Heart right ventricle (tissue), 16 donors: Measurements from ENCODE around the gene BPTF. TPM values are rescaled to one million over a fixed set of nuclear protein-coding genes. Genes with fewer than 3 reads are reported as not detected.
"Not testable (repeated sequence)": the region's sequence is repeated elsewhere in the genome, so short reads cannot be mapped to it uniquely, and the experiment has no call there.

Experiments
- ATAC-seq, 8 donors: fragments of 200-7000 bp; cut with Tn5 transposase; one replicate each; pipeline ENCODE4 v1.9.1; 2020; ENCODE audit warnings: mild to moderate bottlenecking in 8 of 8, moderate library complexity in 8 of 8, moderate number of reproducible peaks in 1 of 8
- DNase-seq, 2 donors: peaks; one replicate each; pipeline ENCODE4 v3.0.0-alpha.2; 2020
- H3K27ac ChIP-seq, 10 donors: fragments of 200-600 bp; sonication (generic) in 2 of 10; one replicate each; pipeline versions ENCODE4 v1.5.0 to v1.8.0; 2020 to 2022; ENCODE audit warnings: mild to moderate bottlenecking in 3 of 10
- H3K27me3 ChIP-seq, 7 donors: fragments of 200-600 bp; one replicate each; pipeline ENCODE4 v1.8.0; 2021 to 2022; ENCODE audit warnings: mild to moderate bottlenecking in 2 of 7
- H3K36me3 ChIP-seq, 9 donors: fragments of 200-600 bp; sonication (generic) in 1 of 9; one replicate each; pipeline versions ENCODE4 v1.5.0 to v1.8.0; 2020 to 2022; ENCODE audit warnings: mild to moderate bottlenecking in 2 of 9
- H3K4me1 ChIP-seq, 9 donors: fragments of 200-600 bp; sonication (generic) in 1 of 9; one replicate each; pipeline versions ENCODE4 v1.5.0 to v1.8.0; 2020 to 2022; ENCODE audit warnings: mild to moderate bottlenecking in 4 of 9
- H3K4me3 ChIP-seq, 10 donors: fragments of 200-600 bp; sonication (generic) in 2 of 10; one replicate each; pipeline versions ENCODE4 v1.5.0 to v1.8.0; 2020 to 2022; ENCODE audit warnings: mild to moderate bottlenecking in 7 of 10, moderate library complexity in 2 of 10
- H3K9me3 ChIP-seq, 11 donors: fragments of 200-600 bp in 10 of 11; sonication (generic) in 2 of 11; one replicate each; pipeline versions ENCODE4 v1.5.0 to v1.8.0; 2013 to 2022; ENCODE audit warnings: mild to moderate bottlenecking in 2 of 11, control low read depth in 1 of 11, moderate library complexity in 1 of 11
- WGBS, 2 donors: extraction: QIAGEN DNeasy Blood & Tissue Kit; methylation state at CpG; one replicate each; pipeline ENCODE4 v1.1.7; 2013; ENCODE audit warnings: inconsistent platforms in 1 of 2; 5-methylcytosine and 5-hydroxymethylcytosine counted together
- intact Hi-C, 10 donors: fragments of 100-400 bp; cut with DNase I; formaldehyde crosslinking; loops; one replicate each; pipeline versions ENCODE4 v1.11.1 to v1.14.2; 2022
- polyA plus RNA-seq, 2 donors: library from polyadenylated mRNA; stranded (reverse); fragments of 200-250 nt; gene quantifications; one replicate each; pipeline ENCODE4 v1.2.3, GENCODE V29; 2013
- total RNA-seq, 10 donors: library from RNA; stranded (reverse); fragmentation: NEBNext Ultra II Directional in 3 of 10; extraction: Animal tissue kit (Norgen Biotek cat#: 25700) in 3 of 10; gene quantifications; one replicate each; pipeline versions ENCODE4 v1.2.1 to v1.2.4, GENCODE V29; 2021 to 2023
- TF ChIP-seq, protein P1 (sequence below), 9 donors: fragments of 200-600 bp; sonication (generic) in 2 of 9; IDR thresholded peaks; one replicate each; pipeline versions ENCODE4 v1.5.0 to v1.8.0; 2021 to 2022; ENCODE audit warnings: antibody characterized with exemption in 9 of 9, mild to moderate bottlenecking in 5 of 9, moderate library complexity in 1 of 9
- donor health status: Arrhythmogenic right ventricular cardiomyopathy.
- donor health status: ischemic (EF 13 %, LVEDD 7.1; RV severe dilation, severe dysfunction).
- donor health status: healthy with polysubstance abuse.
- donor health status: DM: no; HTN: yes; CAD: no.
- donor health status: DM: no; HTN: no; CAD: no.
- donor health status: ischemic (EF 25% LVEDD 6.9; RV normal size, moderate dysfunction).
- donor health status: ischemic (EF 25% LVEDD 5.7; RV mildly dilated, moderate dysfunction).
- donor health status: healthy.
- donor health status: DM: yes; HTN: yes; CAD: no.
- donor health status: Ischemic cardiomyopathy.
- donor health status: ischemic (EF 35%, LVEDD 5.7; RV mildly dilated, moderate dysfunction).
- donor health status: nonischemic (EF 11% LVEDD 7.7; RV severe dilation, severe dysfunction).
- donor health status: DM: yes; HTN: yes; CAD: no.
- donor health status: PGD.
- donor health status: ischemic (EF 29% LVEDD 5.4; RV normal size, mild dysfunction).
- donor health status: nonischemic (EF 23%, LVEDD 6.1; RV moderate dilation, normal function).

Gene BPTF
- total and polyA plus RNA-seq, 12 donors, result 9.2 to 102 (median 76.9) TPM

DNA sequence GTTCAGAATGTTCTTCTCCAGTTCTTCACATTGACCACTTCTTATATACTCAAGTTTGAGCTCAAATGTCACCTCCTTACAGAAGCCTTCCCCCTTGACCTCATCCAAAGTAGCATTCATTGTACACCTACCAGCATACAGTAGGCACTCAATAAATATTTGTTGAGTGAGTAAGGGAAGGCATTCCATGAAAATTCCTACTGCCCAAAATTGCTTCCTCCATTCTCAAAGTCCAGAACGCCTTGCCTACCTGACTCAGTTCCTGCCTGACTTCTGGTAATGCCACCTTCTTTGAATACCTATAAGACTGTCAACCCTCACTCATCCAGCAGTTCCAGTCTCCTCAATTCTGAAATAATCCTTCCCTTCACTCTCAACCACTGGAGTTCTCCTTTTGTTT is 14.8 kb upstream of the BPTF start:
- Histone ChIP-seq H3K36me3 (no peaks in the 10 kb centered on the region), H3K27ac (no peak overlapping the region), H3K9me3 (no peaks in the 10 kb centered on the region), H3K27me3 (no peaks in the 10 kb centered on the region), H3K4me1 (no peaks in the 10 kb centered on the region), H3K4me3 (no peak overlapping the region)
- ATAC-seq (no peak), DNase-seq (no peak)
- 86 to 91% methylated on average over 1 of the region's 1 CpG for WGBS, 2 donors
- TF ChIP-seq, protein P1, sequence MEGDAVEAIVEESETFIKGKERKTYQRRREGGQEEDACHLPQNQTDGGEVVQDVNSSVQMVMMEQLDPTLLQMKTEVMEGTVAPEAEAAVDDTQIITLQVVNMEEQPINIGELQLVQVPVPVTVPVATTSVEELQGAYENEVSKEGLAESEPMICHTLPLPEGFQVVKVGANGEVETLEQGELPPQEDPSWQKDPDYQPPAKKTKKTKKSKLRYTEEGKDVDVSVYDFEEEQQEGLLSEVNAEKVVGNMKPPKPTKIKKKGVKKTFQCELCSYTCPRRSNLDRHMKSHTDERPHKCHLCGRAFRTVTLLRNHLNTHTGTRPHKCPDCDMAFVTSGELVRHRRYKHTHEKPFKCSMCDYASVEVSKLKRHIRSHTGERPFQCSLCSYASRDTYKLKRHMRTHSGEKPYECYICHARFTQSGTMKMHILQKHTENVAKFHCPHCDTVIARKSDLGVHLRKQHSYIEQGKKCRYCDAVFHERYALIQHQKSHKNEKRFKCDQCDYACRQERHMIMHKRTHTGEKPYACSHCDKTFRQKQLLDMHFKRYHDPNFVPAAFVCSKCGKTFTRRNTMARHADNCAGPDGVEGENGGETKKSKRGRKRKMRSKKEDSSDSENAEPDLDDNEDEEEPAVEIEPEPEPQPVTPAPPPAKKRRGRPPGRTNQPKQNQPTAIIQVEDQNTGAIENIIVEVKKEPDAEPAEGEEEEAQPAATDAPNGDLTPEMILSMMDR (IDR thresholded peaks at IDR 0.05), result no peak
- intact Hi-C loops, result no loop called here

DNA sequence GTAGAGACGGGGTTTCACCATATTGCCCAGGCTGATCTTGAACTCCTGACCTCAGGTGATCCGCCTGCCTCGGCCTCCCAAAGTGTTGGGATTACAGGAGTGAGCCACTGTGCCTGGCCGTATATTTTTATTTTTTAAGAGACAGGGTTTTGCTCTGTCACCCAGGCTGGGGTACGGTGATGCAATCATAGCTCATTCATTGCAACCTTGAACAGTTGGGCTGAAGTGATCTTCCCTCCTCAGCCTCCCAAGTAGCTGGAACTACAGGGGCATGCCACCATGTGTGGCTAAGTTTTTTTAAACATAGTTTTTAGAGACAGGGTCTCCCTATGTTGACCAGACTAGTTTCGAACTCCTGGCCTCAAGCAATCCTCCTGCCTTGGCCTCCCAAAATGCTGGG is 12.9 kb upstream of the BPTF start:
- intact Hi-C loops, result not testable (repeated sequence)

DNA sequence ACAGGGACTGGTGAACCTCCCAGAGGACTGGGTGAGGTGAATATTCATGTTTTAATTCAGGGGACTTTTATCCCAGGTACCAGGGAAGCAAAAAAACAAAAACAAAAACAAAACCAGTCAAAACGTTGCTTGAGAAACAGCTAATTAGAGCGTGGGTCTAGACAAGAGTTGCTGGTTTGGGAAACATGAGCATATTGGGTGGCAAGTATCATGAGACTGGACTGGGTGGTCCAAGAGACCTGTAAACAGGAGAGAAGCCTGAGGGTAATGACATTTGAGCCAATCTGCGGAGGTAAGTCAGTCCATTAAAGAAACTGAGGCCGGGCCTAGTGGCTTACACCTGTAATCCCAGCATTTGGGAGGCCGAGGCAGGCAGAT is 11.5 kb upstream of the BPTF start:
- Histone ChIP-seq H3K4me1 (no peaks in the 10 kb centered on the region), H3K9me3 (no peaks in the 10 kb centered on the region), H3K4me3 (no peak overlapping the region), H3K27me3 (peaks cover 0 to 3% (median 0%) of the 10 kb centered on the region in 7 donors), H3K27ac (no peak overlapping the region), H3K36me3 (no peaks in the 10 kb centered on the region)
- no peak for ATAC-seq
- WGBS, 2 donors, result 75 to 88% methylated on average over 5 of the region's 5 CpGs
- intact Hi-C loops, result no loop called here
- no peak for DNase-seq
- TF ChIP-seq, protein P1 (IDR thresholded peaks at IDR 0.05), result no peak

More for the DNA sequence above, 12.9 kb upstream of the BPTF start:
- H3K27me3 ChIP-seq, H3K4me3 ChIP-seq, ATAC-seq, H3K4me1 ChIP-seq, H3K9me3 ChIP-seq, H3K36me3 ChIP-seq, H3K27ac ChIP-seq, DNase-seq: not testable (repeated sequence)
- 94% methylated on average over 6 of the region's 6 CpGs for WGBS, 2 donors

DNA sequence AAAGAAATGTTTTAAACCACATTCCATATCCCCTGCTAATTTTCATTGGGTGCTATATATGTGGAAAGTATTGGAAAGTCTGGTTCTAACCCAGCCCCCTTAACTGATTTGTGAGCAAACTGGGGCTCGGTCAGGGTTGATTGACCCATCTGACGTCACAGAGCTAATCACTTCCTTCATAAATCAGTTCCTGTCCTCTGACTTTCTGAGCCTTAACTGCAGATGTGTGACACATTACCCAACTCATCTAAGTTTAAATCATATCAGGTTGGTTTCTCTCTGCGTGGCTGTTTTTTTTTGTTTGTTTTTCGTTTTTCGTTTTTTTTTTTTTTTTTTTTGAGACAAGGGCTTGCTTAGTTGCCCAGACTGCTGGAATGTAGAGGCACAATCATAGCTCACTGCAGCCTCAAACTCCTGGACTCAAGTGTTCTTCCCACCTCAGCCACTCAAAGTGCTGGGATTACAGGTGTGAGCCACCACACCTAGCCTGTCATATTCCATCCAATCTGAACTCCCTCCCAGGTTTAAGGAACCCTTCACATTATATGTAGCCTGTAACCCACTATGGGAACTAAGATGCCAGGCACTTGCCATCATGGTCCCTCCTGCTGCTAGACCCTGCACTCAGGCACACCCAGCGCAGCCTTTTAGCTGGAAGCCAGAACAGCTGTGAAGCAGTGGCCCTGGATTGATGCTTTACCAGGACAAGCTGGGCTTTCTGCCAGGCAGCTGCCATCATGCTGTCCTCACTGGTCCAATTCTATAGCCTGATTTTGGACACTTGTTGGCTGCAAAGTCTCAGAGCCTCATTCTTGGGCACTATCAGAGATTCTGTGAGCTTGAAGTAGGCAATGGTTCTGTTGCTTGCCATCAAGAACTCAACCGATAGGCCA is 6.9 kb upstream of the BPTF start:
- H3K9me3 ChIP-seq, result no peaks in the 10 kb centered on the region
- no peaks in the 10 kb centered on the region for H3K4me1 ChIP-seq
- TF ChIP-seq, protein P1 (IDR thresholded peaks at IDR 0.05), result no peak
- intact Hi-C loops, result no loop called here
- DNase-seq (no peak), ATAC-seq (no peak)
- no peak overlapping the region for H3K4me3 ChIP-seq
- peaks cover 0 to 3% (median 0%) of the 10 kb centered on the region in 7 donors for H3K27me3 ChIP-seq
- WGBS, 2 donors, result 73% methylated on average over 6 to 7 of the region's 7 CpGs
- no peak overlapping the region for H3K27ac ChIP-seq
- H3K36me3 ChIP-seq, result no peaks in the 10 kb centered on the region

DNA sequence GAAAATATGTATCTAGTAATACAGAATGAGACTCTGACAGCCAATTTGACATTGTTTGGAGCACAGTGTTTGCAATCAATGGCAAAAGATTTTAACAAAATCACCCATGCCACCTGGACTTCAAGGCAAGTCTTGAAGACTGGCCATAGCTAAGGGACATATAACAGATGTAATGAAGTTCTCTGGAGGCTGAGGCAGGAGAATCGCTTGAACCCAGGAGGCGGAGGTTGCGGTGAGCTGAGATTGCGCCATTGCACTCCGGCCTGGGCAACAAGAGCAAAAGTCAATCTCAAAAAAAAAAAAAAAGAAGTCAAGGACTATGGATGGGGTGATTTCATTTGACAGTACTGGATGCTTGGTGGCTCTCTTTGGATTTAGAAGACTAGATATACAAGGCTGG is 5.6 kb upstream of the BPTF start:
- peaks cover 0 to 6% (median 3%) of the 10 kb centered on the region in 9 donors for H3K4me1 ChIP-seq
- no peak overlapping the region for H3K27ac ChIP-seq
- peaks cover 0 to 3% (median 0%) of the 10 kb centered on the region in 7 donors for H3K27me3 ChIP-seq
- no peak overlapping the region for H3K4me3 ChIP-seq
- intact Hi-C loops, result no loop called here
- ATAC-seq (no peak), DNase-seq (no peak)
- H3K36me3 ChIP-seq, result no peaks in the 10 kb centered on the region
- H3K9me3 ChIP-seq, result no peaks in the 10 kb centered on the region
- 97% methylated on average over 5 of the region's 5 CpGs for WGBS, 2 donors
- TF ChIP-seq, protein P1 (IDR thresholded peaks at IDR 0.05), result no peak
